Measurements from ENCODE around the gene CAPN7.

Gene CAPN7

GRCh38 chr3:15297608-15298350, 91.7 kb downstream of the CAPN7 start:
- DNase-seq (ENCODE audit: low read depth, low spot score): no peak

DNA sequence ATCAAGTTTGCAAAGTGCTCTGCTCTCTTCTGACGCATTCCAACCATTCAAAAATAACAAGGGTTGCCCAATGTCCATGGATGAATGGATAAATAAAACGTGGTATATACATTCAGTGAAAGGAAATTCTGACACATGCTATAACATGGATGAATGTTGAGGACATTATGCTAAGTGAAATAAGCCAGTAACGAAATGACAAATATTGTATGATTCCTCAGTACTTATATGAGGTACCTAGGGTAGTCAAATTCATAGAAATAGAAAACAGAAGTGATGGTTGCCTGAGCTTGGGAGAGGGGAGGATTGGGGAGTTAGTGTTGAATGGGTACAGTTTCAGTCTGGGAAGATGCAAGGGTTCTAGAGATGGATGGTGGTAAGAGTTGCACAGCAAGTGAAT, 92.5 kb downstream of the CAPN7 start:
- DNase-seq (ENCODE audit: low read depth, low spot score): no peak

DNA sequence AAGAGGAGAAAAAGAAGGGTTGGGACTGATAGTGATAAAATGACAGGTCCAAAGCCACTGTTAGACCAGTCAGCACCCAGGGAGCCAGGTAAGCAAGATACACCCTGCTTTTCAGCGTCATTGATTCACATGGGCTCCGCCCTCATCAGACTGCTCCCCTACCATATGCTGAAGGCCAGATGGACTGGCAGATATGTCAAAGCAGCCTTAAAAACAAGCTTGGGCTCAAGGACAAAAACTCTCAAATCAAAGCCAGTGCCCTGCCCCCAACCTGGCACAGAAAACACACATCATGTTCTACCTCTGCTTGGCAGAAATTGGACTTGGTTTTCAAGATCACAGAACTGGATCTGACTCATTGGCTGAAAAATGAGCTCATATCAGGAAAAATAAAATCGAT, 93.0 kb downstream of the CAPN7 start:
- no peak for DNase-seq (ENCODE audit: low read depth, low spot score)

- DNase-seq (ENCODE audit: low read depth, low spot score): no peak
These were observed 94.5 kb downstream of the CAPN7 start for GRCh38 chr3:15300323-15301078.

DNA sequence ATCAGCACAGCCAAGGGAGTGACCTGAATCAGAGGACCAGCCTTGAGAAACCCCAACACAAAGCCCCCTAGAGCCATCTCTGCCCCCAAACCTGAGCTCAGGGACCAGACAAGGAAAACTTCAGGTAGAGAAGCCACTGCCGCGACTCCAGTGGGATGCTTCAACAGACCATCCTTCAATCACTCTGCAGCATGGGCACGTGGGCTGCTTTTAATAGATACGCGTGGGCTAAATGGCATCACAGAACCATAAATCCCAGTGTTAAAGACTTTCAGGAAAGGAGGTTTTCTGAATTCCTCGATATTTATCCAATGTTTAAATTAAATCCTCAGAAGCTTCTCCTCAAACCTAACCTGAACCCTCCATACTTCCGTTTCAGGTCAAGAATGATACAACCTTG, 95.7 kb downstream of the CAPN7 start:
- no peak for DNase-seq (ENCODE audit: low read depth, low spot score)

Measured in activated CD4-positive, CD25-positive, alpha-beta regulatory T cell treated with anti-CD3 and anti-CD28 coated beads, Interleukin-2, amount 50 U/mL, for 16 hours (primary cell).